OCI-LY7 (cell line): ENCODE measurements around the gene NAV3. TPM values are rescaled to one million over a fixed set of nuclear protein-coding genes. Genes with fewer than 3 reads are reported as not detected.
A peak's percentile ranks its signal among the peaks of the same experiment; 100 is the strongest.

Source experiments
- BruUV-seq: library from RNA; stranded (reverse); fragments of 400-500 nt; replicated peaks from 2 replicates; lab custom pipeline; 2021; lab: Mats Ljungman, UMichigan
- CTCF ChIA-PET: fragments of 300-600 bp; sonication (Branson Sonifier 250); formaldehyde crosslinking; loops from one replicate; lab custom pipeline; 2022; ENCODE audit warnings: antibody characterized with exemption; ENCODE audit not compliant: unreplicated experiment; lab: Charles Lee
- POLR2A ChIA-PET: fragments of 300-600 bp; sonication (Branson Sonifier 250); formaldehyde crosslinking; loops from one replicate; lab custom pipeline; 2022; ENCODE audit warnings: antibody characterized with exemption; lab: Charles Lee
- DNase-seq: peaks from one replicate; pipeline ENCODE4 v3.0.0-alpha.2; 2015; ENCODE audit warnings: low spot score
- H2AFZ ChIP-seq: fragments of 200-600 bp; sonication (generic), shearing (Covaris generic); 2 replicates; pipeline ENCODE4 v1.6.1; 2014; ENCODE audit warnings: mild to moderate bottlenecking, antibody characterized with exemption, low read length, moderate library complexity
- H3K27ac ChIP-seq: fragments of 200-600 bp; sonication (generic); 2 replicates; pipeline ENCODE4 v1.5.1; 2014; ENCODE audit warnings: mixed run types, low read depth, mild to moderate bottlenecking, moderate library complexity, low read length, inconsistent platforms; ENCODE audit not compliant: poor library complexity, severe bottlenecking
- H3K36me3 ChIP-seq: fragments of 200-600 bp; sonication (generic); 2 replicates; pipeline ENCODE4 v1.6.1; 2014; ENCODE audit warnings: mild to moderate bottlenecking, antibody characterized with exemption, low read length, moderate library complexity, mixed read lengths; ENCODE audit not compliant: insufficient read depth
- H3K4me1 ChIP-seq: fragments of 200-600 bp; sonication (generic); 2 replicates; pipeline ENCODE4 v1.5.1; 2014; ENCODE audit warnings: mild to moderate bottlenecking, low read length; ENCODE audit not compliant: insufficient read depth, poor library complexity, severe bottlenecking
- H3K4me2 ChIP-seq: fragments of 200-600 bp; sonication (generic); 2 replicates; pipeline ENCODE4 v1.6.1; 2014; ENCODE audit warnings: mild to moderate bottlenecking, low read length
- H3K4me3 ChIP-seq: fragments of 200-600 bp; sonication (generic); 2 replicates; pipeline ENCODE4 v1.5.1; 2014; ENCODE audit warnings: mild to moderate bottlenecking, low read depth, low read length; ENCODE audit not compliant: poor library complexity, severe bottlenecking
- H3K79me2 ChIP-seq: fragments of 200-600 bp; sonication (generic); 2 replicates; pipeline ENCODE4 v1.6.1; 2016; ENCODE audit warnings: low read depth, mild to moderate bottlenecking, low read length, moderate library complexity, mixed read lengths; ENCODE audit not compliant: insufficient read depth
- H3K9me2 ChIP-seq: fragments of 200-600 bp; sonication (generic); 2 replicates; pipeline ENCODE4 v1.6.1; 2016; ENCODE audit warnings: mild to moderate bottlenecking, low read length, mixed read lengths; ENCODE audit not compliant: insufficient read depth
- H3K9me3 ChIP-seq: fragments of 200-600 bp; sonication (generic); 2 replicates; pipeline ENCODE4 v1.6.1; 2014; ENCODE audit warnings: mild to moderate bottlenecking, mixed run types, low read length, mixed read lengths
- H4K20me1 ChIP-seq: fragments of 200-600 bp; sonication (generic); 2 replicates; pipeline ENCODE4 v1.6.1; 2014; ENCODE audit warnings: mild to moderate bottlenecking, antibody characterized with exemption, low read length, moderate library complexity, mixed read lengths; ENCODE audit not compliant: insufficient read depth
- EZH2phosphoT487 ChIP-seq: fragments of 200-600 bp; sonication (generic); IDR thresholded peaks from 2 replicates; pipeline ENCODE4 v1.6.1; 2018; ENCODE audit warnings: low read depth, borderline replicate concordance, mild to moderate bottlenecking, mixed run types, antibody characterized with exemption, low read length, moderate library complexity, mixed read lengths
- intact Hi-C: fragments of 100-400 bp; cut with micrococcal nuclease; formaldehyde crosslinking; loops from one replicate; pipeline ENCODE4 v1.10.0; 2022; ENCODE audit not compliant: unreplicated experiment
- total RNA-seq, 2 experiments: library from RNA; depleted of rRNA in 1 of 2; stranded (reverse); fragments of >200 nt in 1 of 2; shearing (Covaris generic) in 1 of 2; gene quantifications; 2 replicates each; pipeline ENCODE4 v1.2.3, GENCODE V29; 2014 to 2022
- TF ChIP-seq, protein P1 (sequence below): fragments of 200-600 bp; sonication (generic); conservative IDR thresholded peaks from 2 replicates; pipeline ENCODE4 v1.5.1; 2014; ENCODE audit warnings: mild to moderate bottlenecking, antibody characterized with exemption, low read length, moderate library complexity, mixed read lengths

Gene NAV3
- total RNA-seq, 2 experiments from 2014 or later, result 0.68 to 1.6 TPM

DNA sequence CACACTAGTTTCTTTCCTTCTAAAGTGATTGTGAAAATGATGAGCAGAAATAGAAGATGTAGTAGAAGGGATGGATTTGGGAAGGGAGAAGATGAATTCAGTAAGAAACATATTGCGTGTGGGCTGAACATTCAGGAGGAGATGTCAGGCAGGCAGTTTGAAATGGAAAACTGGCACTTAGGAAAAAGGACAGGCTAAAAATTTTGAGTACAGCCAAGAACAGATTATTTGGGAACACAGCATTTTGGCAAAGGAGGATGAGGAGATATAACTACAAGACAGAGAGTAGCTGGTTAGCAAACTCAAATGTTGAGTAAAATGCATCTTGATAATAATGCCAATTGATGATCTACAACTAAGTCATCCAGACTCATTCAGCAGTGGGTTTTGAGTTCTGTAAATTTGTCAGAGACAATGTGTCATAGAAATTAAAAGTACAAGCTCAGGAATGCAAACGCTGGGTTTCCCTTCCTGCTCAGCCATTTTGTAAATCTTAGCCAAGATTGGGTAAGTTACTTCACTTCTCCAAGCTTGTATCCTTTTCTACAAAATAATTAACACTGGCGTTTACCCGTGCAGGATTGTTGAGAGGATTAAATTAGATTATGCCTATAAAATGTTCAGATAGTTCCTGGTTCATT, 255.0 kb downstream of the NAV3 start:
- Histone ChIP-seq H3K79me2 (no peaks in the 10 kb centered on the region), H3K9me3 (no peaks in the 10 kb centered on the region), H3K4me2 (no peak overlapping the region), H3K9me2 (no peaks in the 10 kb centered on the region), H3K36me3 (no peaks in the 10 kb centered on the region), H3K27ac (no peak overlapping the region), H2AFZ (no peak overlapping the region), H4K20me1 (no peaks in the 10 kb centered on the region), H3K4me3 (no peak overlapping the region), H3K4me1 (peaks cover 11% of the 10 kb centered on the region)
- no TSS peak for BruUV-seq
- intact Hi-C loops, result no loop called here
- CTCF ChIA-PET, result no interaction called here
- POLR2A ChIA-PET, result no interaction called here
- TF ChIP-seq, protein P1, sequence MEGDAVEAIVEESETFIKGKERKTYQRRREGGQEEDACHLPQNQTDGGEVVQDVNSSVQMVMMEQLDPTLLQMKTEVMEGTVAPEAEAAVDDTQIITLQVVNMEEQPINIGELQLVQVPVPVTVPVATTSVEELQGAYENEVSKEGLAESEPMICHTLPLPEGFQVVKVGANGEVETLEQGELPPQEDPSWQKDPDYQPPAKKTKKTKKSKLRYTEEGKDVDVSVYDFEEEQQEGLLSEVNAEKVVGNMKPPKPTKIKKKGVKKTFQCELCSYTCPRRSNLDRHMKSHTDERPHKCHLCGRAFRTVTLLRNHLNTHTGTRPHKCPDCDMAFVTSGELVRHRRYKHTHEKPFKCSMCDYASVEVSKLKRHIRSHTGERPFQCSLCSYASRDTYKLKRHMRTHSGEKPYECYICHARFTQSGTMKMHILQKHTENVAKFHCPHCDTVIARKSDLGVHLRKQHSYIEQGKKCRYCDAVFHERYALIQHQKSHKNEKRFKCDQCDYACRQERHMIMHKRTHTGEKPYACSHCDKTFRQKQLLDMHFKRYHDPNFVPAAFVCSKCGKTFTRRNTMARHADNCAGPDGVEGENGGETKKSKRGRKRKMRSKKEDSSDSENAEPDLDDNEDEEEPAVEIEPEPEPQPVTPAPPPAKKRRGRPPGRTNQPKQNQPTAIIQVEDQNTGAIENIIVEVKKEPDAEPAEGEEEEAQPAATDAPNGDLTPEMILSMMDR, result no peak
- TF ChIP-seq EZH2phosphoT487, result no peak
- DNase-seq, result no peak

DNA sequence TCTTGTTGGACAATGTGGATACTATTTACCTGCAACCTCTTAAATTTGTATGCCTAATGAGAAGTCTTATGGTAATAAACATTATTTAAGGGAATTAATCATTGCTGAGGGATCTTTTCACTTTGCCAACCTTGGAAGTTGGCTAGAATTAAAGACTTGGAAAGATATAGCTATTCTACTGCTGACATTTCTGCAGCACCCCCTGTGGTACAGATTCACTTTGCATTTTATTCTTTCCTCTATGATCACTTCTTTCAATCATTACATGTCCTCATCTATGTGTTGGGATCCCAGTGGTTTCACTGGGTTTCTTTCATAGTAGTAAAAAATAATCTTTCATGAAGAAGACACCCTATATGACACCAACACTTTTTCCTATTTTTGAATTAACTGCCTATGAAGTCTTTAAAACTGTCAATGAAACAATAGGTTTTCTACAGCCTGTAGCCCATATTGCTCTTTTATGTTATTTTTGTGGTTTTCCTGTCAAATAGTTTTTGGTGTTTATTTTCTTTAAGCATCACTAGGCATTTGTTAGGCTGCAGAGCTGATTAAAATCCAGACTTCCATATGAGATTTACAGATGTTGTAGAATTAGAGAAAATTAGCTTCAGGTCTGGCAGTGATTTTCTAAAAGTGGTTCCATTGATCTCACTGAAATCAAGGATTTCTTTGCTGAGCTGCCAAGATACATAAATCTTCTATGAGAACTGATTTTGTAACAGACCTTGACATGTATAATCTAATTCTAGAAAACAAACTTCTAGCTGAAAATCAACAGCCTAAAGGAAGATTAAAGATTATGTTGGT, 256.1 kb downstream of the NAV3 start:
- TF ChIP-seq, protein P1, result peak; percentile 52
- TF ChIP-seq EZH2phosphoT487, result no peak
- peaks cover 12% of the 10 kb centered on the region for H3K4me1 ChIP-seq
- no peak overlapping the region for H3K27ac ChIP-seq
- no peaks in the 10 kb centered on the region for H3K9me3 ChIP-seq
- no TSS peak for BruUV-seq
- intact Hi-C loops, result no loop called here
- ChIA-PET POLR2A (interaction anchor here (0.7 kb wide), 1 partner anchor 43 kb away, joined by 3 read pairs; no protein-coding TSS in a partner anchor), CTCF (no interaction called here)
- H4K20me1 ChIP-seq, result no peaks in the 10 kb centered on the region
- H3K4me2 ChIP-seq, result no peak overlapping the region
- H3K9me2 ChIP-seq, result no peaks in the 10 kb centered on the region
- no peak overlapping the region; the same call in 1 of the 2 replicates for H2AFZ ChIP-seq
- DNase-seq, result no peak
- no peaks in the 10 kb centered on the region for H3K79me2 ChIP-seq
- H3K36me3 ChIP-seq, result no peaks in the 10 kb centered on the region
- no peak overlapping the region for H3K4me3 ChIP-seq

DNA sequence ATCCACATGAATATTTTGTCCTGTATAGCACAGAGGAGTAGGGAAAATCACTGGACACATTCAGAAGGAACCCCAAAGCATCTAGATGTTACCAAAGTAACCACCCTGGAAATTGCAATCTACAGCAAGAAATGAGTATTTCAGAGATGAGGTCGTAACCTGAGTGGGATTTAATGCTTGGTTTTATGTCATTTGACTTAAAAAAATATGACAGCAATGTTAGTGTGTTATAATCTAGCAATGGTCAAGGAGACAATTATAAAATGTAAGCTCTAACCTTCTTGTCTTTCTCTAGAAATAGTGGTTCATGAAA, 256.6 kb downstream of the NAV3 start:
- Histone ChIP-seq H3K27ac (no peak overlapping the region), H4K20me1 (no peaks in the 10 kb centered on the region), H3K36me3 (no peaks in the 10 kb centered on the region), H3K9me3 (no peaks in the 10 kb centered on the region), H3K4me3 (no peak overlapping the region), H3K9me2 (no peaks in the 10 kb centered on the region), H3K79me2 (no peaks in the 10 kb centered on the region), H3K4me1 (peaks cover 12% of the 10 kb centered on the region), H2AFZ (no peak overlapping the region; the same call in 1 of the 2 replicates), H3K4me2 (no peak overlapping the region)
- no peak for TF ChIP-seq EZH2phosphoT487
- TF ChIP-seq, protein P1, result no peak
- BruUV-seq, result no TSS peak
- DNase-seq, result no peak
- intact Hi-C loops, result no loop called here
- POLR2A ChIA-PET, result interaction anchor here (0.7 to 0.8 kb wide), 2 partner anchors 42 to 468 kb away, joined by 3 read pairs; no protein-coding TSS in a partner anchor
- CTCF ChIA-PET, result no interaction called here
